ENCODE data around the gene ZFAND6.
A peak's percentile ranks its signal among the peaks of the same experiment; 100 is the strongest.

Gene ZFAND6

GRCh38 chr15:80151148-80151547 lies 91.7 kb downstream of the ZFAND6 start:
- no peak for DNase-seq (ENCODE audit: low read depth)

- no peak for DNase-seq (ENCODE audit: low read depth)
Observed at GRCh38 chr15:80151576-80151975, 92.1 kb downstream of the ZFAND6 start.

DNA sequence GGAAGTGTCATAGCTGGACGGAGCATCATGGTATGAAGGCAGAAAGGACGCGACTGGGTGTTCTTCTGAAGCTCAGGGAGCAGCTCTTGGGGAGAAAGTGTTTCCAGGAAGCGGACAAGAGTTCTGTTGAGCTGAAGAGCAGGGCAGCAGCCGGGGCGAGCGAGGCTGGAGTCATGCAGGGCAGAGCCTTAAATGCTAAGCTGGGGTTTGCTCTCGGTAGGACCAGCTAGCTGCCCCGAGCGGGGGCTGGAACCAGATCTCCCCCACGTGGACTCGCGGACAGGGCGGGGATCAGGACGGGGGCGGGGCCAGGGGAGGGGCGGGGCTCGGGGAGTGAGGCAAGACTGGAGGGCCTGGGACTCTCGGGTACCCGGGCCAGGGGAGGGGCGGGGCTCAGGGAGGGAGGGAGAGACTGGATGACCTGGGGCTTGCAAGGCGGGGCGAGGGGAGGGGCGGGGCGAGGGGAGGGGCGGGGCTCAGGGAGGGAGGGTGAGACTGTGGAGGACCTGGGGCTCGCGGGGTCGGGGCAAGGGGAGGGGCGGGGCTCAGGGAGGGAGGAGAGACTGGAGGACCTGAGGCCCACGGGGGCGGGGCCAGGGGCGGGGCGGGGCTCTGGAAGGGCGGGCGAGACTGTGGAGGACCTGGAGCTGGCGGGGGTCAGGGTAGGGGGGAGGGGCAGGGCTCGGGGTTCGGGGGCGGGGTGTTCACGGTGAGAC lies 92.9 kb downstream of the ZFAND6 start:
- DNase-seq (ENCODE audit: low read depth) = peak; percentile 91

DNA sequence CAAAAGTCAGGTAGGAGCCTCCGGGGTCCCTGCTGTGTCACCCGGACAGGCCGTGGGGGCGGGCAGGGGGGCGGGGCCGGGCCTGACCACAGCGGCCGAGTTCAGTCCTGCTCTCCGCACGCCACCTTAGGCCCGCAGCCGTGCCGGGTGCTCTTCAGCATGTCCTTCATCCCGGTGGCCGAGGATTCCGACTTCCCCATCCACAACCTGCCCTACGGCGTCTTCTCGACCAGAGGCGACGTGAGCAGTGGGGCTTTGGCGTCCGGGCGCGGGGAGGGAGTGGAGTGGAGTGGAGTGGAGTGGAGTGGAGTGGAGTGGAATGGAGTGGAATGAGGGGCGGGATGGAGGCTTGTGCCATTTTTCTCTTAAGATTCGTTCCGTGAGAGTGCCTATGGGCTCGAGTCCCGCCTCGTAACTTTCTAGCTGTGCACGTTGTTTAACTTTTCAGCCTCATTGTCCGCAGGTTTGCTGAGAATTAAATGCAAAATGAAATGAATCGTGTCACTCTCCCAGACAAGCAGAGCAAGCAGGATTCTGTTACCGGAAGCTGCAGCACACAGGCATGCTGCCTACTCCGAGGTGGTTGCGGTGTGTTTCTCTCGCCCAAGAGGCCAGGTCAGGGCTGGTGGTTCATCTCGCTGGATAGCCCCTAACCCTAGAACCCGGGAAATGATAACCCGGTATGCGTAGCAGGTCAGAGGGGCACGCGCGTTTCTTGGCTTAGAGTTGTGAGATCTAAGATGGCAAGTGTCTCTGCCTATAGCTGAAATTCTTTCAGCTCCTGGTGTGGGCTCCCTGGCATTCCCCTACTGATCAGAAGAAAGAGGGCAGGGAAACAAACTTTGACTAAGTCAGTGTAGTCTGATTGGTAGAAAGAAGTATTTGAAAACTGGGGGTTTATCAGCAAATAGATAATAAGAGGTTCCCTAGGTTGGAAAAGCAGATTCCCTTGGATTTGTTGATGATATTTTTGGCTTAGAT lies 93.7 kb downstream of the ZFAND6 start, which contains the start of gene FAH:
FAH (plus strand) TSS at position 104 of the 981 bp plus-strand sequence; CDS start at position 160, 56 bp downstream.
- DNase-seq (ENCODE audit: low read depth) = peak; percentile 74

- DNase-seq (ENCODE audit: low read depth) = no peak
Observed at GRCh38 chr15:80153900-80154299, 94.4 kb downstream of the ZFAND6 start.

DNA sequence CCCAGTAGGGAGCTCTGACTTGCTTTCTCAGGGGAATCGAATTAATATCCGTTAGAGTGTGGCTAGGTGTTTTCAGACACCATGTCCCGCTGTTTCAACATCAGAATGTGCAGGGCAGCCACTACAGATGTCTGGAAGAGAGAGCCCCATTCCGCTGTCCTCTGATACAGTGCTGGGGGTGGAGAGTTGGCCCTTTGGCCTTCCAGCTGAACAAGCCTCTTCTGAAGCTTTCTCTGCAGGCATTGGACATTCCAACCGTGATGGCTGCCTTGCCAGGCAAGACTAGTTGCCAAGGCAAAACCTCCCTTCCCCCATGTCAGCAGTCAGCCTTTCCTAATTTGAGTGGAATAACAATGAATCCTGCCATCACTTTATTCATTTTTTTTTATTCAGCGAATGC lies 94.9 kb downstream of the ZFAND6 start:
- no peak for DNase-seq (ENCODE audit: low read depth)

GRCh38 chr15:80155001-80155377 lies 95.5 kb downstream of the ZFAND6 start:
- DNase-seq (ENCODE audit: low read depth) = no peak

DNA sequence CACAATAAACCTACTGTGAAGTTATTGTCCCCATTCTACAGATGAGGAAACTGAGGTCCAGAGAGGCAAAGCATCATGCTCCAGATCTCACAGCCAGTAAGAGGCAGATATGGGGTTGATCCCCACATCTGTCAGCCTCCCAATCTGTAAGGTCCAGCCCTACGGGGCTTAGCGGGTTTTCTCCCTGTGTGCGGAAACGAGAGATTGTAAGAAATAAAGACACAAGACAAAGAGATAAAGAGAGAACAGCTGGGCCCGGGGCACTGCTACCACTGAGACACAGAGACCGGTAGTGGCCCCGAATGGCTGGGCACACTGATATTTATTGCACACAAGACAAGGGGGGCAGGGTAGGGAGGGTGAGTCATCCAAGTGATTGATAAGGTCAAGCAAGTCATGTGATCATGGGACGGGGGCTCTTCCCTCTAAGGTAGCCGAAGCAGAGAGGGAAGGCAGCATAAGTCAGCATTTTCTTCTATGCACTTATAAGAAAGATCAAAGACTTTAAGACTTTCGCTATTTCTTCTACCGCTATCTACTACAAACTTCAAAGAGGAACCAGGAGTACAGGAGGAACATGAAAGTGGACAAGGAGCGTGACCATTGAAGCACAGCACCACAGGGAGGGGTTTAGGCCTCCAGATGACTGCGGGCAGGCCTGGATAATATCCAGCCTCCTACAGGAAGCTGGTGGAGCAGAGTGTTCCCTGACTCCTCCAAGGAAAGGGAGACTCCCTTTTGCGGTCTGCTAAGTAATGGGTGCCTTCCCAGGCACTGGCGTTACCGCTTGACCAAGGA lies 96.1 kb downstream of the ZFAND6 start:
- DNase-seq (ENCODE audit: low read depth) = peak; percentile 51

DNA sequence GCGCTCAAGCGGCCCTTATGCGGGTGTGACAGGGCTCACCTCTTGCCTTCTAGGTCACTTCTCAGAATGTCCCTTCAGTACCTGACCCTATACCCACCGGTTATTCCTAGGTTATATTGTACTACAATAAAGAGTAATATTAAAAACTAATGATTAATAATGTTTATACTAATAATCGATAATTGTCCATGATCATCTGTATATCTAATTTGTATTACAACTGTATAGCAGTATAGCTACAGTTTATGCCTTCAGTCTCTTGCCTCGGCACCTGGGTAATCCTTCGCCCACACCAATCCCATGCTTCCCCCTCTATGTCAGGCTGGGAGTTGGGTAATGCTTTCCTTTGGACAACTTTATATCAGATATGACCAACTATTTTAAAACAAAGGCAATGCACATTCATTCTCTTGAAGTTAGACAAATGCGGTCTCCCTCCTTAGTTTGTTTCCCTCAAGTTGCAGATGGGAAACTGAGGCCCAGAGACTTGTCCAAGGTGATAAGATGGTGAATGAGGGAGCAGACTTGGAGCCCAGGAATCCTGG lies 96.8 kb downstream of the ZFAND6 start:
- no peak for DNase-seq (ENCODE audit: low read depth)

DNA sequence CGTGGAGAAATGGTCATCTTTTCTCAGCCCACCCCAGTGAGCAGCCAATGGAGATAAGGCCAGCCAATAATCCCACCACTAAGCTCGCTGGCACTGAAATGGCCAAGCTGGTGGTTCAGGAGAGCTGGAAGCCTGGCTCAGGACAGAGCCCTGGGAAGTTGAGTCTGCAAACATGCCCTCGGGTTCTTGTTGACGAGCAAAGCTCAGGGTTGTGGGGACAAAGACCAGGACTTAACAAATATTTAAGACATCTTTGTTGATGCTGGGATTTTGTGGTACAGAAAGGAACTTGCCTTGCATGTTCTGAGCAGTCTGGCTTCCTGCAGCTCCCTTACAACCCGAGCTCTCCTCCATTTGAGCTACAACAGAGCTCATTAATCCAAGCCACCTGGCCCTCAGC lies 97.7 kb downstream of the ZFAND6 start:
- no peak for DNase-seq (ENCODE audit: low read depth)

GRCh38 chr15:80159301-80159700 lies 99.8 kb downstream of the ZFAND6 start:
- DNase-seq (ENCODE audit: low read depth) = no peak

DNA sequence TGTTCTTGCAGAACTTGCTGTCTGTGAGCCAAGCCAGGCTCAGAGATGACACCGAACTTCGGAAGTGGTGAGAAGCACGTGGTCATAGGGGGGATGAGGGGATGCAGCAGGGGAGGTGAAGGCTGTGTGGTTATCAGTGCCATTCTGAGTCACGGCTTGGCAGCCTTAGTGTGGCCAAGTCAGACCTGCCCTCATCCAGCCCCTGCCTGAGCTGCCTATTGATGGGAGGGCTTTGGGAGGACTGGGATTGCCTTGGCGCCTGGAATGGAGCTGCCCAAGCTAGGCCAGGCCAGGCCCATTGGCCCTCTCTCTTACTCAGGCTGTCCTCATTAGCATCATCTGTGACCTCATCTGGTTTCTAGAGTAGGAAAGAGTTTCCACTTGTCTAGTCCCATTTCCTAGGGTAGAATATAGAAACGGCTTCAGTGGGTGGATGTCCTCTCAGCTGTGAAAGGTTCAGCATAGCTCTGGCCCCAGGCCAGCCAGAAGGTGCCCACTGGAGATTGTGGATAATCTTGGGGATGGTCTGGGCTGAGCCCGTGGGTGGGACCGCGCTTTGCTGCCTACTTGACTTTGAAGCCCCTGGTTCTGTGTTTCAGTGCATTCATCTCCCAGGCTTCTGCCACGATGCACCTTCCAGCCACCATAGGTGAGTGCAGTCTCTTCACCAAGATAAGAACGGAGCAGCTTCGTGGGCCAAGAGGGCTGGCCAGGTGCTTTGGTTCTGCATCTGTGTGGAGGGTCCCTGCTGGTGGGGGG lies 100.5 kb downstream of the ZFAND6 start:
- DNase-seq (ENCODE audit: low read depth) = peak; percentile 37

GRCh38 chr15:80160570-80161156 lies 101.2 kb downstream of the ZFAND6 start:
- peak; percentile 95 for DNase-seq (ENCODE audit: low read depth)

DNA sequence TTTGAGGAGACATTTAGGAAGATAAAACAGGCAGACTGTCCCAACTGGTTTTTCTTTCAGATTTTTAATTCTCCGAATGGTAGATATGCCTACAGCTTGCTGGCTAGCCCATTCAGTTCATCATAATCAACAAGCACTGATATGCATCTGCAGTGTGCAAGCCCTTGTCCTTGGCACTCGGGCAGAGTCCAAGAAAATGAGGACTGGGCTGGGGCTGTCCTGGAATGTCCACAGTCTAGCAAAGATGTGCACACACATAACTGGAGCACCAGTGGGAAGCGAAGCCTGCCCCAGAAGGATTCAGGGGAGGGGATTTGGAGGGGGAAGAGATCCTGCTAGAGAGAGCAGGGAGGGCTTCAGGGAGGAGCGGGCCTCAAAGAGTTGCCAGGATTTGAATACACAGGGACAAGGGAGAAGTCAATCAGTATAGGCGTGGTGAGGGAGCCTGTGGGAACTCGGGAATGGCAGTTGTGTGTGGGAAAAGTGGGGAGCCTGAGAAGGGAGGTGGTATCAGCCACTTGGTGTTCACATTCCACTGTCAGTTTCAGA lies 102.1 kb downstream of the ZFAND6 start:
- DNase-seq (ENCODE audit: low read depth) = no peak

DNA sequence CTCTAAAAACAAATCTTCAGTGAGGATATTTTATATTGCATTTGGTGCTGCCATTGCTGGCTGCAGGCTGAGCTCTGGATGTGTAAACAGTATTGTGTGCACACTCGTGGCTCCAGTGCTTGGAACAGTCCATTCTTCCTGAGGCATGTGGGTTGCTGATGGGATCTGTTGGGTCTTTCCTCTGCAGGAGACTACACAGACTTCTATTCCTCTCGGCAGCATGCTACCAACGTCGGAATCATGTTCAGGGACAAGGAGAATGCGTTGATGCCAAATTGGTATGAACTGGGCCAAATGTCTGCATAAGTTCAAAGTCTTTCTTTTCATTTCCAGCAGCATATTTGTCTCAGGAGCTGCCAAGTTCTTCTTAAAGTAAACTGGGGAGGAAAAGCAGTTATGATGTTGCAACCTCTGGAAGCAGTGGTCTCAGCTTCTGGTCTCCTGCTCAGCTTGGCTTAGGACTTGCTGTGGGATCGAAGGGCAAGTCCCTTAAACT lies 102.6 kb downstream of the ZFAND6 start:
- DNase-seq (ENCODE audit: low read depth) = no peak

GRCh38 chr15:80163217-80163616 lies 103.7 kb downstream of the ZFAND6 start:
- no peak for DNase-seq (ENCODE audit: low read depth)

DNA sequence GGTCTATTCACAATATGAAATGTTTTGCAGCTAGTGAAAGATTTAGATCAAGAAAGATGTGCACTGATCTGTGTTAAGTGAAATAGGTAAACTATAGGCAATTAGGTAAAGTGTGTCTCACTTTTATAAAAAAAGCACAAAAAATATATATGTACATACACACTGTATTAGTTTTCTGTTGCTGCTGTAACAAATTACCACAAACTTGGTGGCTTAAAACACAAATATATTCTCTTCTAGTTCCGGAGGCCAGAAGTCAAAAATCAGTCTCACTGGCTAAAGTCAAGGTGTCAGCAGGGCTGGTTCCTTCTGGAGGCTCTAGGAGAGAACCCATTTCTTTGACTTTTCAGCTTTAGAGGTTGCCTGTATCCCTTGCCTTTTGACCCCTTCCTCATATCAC lies 104.4 kb downstream of the ZFAND6 start:
- no peak for DNase-seq (ENCODE audit: low read depth)

DNA sequence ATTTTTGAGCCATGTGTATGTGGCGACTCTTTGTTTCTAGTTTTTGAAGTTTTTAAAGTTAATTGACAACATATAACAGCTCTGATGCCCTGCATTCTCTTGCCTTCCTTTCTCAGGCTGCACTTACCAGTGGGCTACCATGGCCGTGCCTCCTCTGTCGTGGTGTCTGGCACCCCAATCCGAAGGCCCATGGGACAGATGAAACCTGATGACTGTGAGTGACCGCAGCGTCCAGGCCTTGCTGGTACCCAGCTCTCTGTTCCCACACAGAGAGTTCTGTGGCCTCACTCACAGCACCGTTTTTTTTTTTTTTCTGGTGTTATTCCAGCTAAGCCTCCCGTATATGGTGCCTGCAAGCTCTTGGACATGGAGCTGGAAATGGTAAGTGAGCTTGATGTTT lies 108.5 kb downstream of the ZFAND6 start:
- DNase-seq (ENCODE audit: low read depth) = no peak

DNA sequence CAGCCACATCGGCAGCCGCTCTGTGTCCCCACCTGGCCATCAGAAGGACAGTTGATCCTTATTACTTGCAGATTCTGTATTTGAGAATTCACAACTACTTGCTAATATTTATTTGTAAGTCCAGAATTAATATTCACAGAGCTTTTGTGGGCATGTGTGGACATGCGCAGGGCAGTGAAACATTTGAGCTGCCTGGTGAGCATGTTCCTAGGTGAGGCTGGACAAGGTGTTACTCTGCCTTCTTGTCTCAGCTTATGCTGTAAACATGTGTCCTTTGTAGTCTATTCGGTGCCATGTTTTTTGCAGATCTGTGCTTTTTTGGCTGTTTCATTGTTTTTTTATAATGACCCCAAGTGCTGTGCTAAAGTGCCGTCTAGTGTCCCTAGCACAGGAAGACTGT lies 108.9 kb downstream of the ZFAND6 start:
- DNase-seq (ENCODE audit: low read depth) = no peak

GRCh38 chr15:80169768-80170357 lies 110.4 kb downstream of the ZFAND6 start:
- no peak for DNase-seq (ENCODE audit: low read depth)
